Tibial nerve (tissue), 4 donors: Measurements from ENCODE around the gene MARCHF3.

ENCODE experiments used
- CTCF ChIP-seq, 5 experiments: fragments of 200-600 bp in 3 of 5; fragments of 450-650 bp in 2 of 5; sonication (generic) in 3 of 5; IDR thresholded peaks; one replicate each; pipeline ENCODE4 v1.5.1; 2016 to 2019; ENCODE audit warnings: antibody characterized with exemption in 5 of 5, mild to moderate bottlenecking in 3 of 5, moderate library complexity in 2 of 5
- EP300 ChIP-seq, 2 donors: sonication (generic); formaldehyde crosslinking; IDR thresholded peaks; one replicate each; pipeline ENCODE4 v1.6.1; 2017; ENCODE audit warnings: antibody characterized with exemption in 2 of 2, mild to moderate bottlenecking in 1 of 2
- POLR2A ChIP-seq, 2 donors: fragments of 450-650 bp; IDR thresholded peaks; one replicate each; pipeline ENCODE4 v1.6.1; 2017; ENCODE audit warnings: antibody characterized with exemption in 2 of 2, mild to moderate bottlenecking in 2 of 2, moderate library complexity in 2 of 2

GRCh38 chr5:126888175-126888574 lies 142.2 kb downstream of the MARCHF3 start:
- TF ChIP-seq POLR2A (IDR thresholded peaks at IDR 0.05) = no peak
- TF ChIP-seq CTCF (IDR thresholded peaks at IDR 0.05) = no peak
- TF ChIP-seq EP300 (IDR thresholded peaks at IDR 0.05) = no peak
